ENCODE data around the gene BCDIN3D.

- no peak for TF ChIP-seq CTCF (IDR thresholded peaks at IDR 0.05)
- TF ChIP-seq POLR2A (IDR thresholded peaks at IDR 0.05), result no peak
These were observed 47.2 kb downstream of the BCDIN3D start for GRCh38 chr12:49795654-49796105.

All from Peyer's patch (tissue), 4 donors.